ENCODE measurements around the gene STRN4.

Gene STRN4

DNA sequence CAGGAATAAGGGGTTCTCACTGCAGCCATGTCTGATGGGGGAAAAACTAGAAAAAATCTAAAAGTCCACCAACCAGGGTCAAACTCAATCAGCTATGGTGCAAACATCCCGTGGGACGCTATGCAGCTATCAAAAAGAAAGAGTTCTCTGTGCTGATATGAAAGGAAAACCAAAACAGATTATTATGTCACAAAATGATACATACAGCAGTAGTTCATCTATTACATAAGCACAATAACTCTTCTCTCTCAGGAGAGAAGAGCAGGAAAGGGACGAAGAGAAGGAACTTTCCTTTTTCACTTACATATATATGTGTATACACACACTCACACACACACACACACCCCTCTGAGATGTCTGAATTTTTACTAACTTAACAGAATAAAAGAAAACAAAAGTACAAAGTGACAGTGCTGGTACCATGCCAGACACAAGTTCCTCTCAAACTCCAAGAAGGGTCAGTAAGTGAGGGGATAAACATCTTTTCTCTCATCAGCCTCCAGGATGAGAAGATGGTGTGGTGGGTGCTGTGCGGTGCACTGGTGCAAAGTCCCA, 3.2 kb downstream of the STRN4 start:
- DNase-seq, result no peak

DNA sequence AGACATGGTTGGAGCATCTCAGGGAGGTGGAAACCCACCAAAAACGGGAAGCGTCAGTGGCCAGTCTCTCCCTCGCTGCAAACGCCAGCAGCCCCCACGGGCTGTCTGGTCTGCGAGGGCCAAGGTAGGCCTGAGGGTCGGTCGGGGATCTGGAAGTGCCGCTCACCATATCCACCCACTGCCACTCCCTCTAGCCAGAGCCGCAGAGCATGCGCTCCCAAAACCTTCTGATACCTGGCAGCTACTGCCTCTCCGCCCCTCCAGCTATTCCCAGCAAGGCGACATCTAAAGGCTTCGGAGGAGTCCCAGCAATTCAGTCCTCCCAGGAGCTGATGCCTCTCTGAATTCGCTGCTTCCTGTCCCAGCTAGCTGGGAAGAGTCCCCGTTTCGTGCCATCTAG, 4.8 kb downstream of the STRN4 start:
- no peak for DNase-seq

DNA sequence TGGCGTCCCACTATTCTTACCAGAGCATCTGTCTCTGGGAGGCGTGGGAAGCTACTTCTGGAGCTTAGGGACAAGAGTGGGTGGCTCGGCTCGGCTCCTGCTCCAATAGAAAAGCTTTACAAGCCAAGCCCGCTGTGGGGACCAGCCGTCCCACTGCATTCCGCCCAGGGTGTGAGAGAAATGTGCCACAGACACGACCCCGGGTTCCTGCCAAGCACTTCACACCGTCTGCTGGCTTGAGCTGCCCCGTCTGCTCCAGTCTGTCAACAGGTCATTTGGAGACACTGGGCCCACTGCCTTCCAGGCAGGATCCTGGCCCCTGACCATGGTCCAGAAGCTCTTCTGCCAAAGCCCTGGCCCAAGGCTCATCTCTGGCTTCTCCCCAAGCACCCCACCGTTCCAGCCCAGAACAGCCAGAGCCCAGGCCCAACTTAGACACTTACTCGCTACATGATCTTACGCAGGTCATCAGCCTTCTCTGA, 6.9 kb downstream of the STRN4 start:
- DNase-seq, result no peak

DNA sequence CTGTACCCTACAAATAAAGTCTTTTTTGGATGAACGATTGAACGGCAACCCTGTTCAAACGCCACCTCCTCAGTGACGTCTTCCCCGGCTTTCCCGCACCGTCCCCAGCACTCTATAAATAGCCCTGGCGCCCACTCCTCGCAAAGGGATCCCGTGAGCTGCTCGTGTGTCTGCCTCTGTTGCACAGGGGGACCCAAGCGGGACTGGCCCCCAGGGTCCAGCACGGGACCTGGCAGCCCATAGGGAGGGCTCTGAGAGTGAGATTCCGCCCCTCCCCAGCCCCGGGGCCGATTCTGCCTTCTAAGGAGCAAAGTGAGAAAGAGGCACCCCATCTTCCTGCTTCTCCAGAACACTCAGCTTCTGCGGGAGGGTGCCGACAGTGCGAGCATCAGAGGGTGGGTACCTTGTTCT, 8.5 kb downstream of the STRN4 start:
- DNase-seq, result no peak

DNA sequence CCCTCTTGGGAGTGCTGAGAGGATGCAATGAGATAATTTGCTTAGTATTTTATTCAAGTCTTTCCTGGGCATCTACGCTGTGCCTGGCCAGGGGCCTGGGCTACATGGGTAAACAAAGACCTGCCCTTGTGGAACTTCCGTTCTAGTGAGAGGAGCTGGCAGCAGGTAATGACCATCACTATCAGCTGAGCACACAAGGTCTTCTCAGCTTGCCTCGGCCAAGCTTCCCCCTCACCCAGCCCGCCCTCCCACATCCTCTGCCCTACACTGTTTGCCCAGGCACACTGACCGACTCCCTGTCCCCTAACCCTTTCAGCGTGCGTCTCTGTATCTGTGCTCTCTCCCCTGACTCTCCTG, 9.0 kb downstream of the STRN4 start:
- DNase-seq, result no peak

DNA sequence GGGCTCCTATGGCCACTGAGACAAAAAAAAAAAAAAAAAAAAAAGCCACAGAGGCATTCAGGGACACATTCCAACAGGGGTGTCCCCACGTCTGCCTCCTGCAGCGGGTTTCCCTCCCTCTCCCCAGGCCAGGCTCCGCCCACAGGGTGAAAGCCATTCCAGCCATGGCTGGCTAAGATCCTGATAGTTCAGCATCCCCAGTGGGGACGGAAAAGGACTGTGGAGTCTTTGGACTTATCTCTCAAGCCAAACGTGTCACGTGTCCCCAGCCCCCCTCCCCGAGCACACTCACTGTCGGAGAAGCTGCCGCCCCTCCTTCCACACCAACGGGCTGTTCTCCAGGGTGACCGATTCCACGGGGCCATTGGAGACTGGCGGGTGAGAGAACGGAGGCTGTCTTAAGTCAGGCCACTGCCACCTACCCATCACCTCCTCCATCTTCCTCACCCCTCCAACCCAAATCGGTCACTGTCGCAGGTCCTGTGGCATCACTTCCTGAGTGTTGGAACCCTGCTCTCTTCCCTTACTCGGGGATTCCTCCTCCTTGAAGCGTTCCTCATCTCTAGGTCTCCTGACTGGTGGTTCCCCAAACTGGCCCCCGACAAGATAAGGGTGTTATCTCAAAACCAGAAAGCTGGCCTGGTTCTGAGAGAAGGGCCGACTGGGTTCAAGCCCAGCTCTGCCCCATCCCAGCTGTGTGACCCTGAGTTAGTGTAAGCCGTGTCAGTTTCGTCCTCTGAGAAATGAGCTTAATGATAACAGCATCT, 9.5 kb downstream of the STRN4 start:
- no peak for DNase-seq

DNA sequence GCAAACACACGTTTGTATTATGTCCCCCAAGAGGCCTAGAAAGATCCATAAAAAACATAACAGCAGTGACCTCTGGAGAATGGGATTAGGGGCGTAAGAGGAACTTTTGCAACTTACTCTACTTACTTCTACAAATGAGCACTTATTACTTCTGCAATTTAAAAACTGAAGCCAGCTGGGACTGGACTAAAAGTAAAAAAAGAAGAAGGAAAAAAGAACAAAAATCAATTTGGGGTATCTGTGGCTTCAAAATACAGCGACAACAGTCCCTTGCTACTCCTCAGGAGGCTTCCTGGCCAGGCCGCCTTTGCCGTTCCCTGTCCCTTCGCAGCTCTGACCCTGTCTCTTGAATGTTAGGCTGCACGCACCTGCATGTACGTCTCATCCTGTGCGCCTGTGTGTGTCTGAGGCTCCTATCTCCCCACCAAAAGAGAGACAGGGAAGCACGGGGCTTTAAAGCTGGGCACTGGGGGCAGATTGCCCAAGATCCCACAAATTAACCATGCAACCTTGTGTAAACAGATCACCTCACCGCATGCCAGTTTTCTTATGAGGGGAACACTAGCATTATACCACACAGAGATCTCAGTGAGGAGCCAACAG, 12.5 kb downstream of the STRN4 start:
- peak; percentile 41 to 73 for DNase-seq

DNA sequence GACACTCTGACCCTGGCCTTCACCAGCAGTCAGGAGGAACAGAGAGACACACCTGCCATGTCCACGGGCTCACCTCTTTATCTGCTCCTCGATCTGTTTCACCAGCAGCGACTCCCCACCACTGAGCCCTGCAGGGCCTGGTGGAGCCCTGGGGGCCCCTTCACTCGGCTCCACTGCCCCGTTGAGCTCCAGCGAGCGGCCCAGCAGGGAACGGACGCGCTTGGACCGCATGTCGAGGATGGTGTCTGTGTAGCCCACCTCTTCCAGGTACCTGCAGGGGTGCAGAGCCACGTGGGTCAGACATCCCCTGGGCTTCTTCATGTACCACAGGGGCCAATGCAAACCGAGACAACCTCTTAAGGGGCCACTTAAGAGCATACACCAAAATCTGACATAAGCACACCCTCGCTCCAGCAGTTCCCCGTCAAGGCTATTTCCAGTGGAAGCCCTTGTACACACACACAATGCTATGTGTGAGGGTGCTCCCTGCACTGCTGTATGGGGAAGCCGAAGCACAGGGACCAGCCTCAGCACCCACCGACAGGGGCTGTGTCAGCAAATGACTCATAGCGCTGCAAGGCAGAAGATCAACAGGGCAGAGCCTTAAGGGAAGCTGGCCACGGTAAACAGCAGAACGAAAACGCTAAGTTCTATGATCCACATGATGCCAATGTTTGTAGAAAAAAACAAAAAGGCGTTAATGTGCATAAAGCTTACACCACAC, 13.1 kb downstream of the STRN4 start:
- peak; percentile 95 to 97 for DNase-seq

DNA sequence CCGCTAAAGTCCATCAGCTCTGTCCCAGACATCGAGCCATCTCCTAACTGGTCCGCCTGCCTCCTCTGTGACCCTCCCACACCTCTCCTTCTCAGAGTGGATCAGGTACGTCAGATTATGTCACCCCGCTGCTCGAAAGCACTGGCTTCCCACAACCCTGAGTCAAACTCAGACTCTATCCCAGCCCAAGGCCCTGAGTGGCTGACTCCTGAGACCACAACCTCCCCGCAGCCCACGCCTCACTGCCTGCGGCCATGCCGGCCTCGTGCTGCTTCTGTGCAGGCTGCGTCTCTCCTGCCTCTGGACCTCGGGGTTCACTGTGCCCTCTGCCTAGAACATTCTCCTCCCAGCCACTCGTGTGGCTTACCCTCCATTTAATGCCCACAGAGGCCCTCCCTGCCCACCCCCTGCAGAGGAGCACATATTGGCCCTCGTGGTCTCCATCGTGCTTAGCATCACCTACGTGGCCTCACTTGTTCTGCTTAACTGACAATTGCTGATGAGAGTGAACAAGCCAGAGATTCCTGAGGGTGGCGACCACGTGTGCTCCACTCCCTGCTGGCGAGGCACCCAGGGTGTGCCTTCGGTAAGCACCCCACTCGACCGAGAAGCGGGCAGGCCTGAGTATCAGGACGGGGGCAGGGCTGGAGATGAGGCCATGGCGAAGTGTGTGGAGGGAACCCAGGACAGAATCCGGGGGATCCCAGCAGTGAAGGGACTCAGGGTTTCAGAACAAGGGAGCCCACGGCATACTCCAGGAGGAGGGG, 13.9 kb downstream of the STRN4 start:
- DNase-seq, result no peak

DNA sequence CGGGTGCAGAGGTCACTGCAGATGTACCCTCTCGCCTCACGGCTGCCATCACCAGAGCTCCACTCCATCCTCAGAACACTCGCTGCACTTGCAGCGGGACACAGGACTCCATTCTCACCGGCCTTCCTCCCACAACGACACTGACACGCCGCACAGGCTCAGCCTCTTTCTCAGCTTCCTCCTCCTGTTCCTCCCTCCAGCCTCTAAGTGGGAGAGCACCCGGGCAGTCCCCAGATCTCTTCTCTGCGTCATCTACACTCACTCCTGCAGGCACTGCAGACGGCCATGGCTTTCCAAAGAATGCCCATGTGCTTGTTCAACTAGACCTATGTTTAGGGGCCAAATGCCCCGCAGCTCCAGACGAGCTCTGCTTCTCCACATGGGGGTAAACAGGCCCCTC, 14.7 kb downstream of the STRN4 start:
- DNase-seq, result peak; percentile 69 to 82

DNA sequence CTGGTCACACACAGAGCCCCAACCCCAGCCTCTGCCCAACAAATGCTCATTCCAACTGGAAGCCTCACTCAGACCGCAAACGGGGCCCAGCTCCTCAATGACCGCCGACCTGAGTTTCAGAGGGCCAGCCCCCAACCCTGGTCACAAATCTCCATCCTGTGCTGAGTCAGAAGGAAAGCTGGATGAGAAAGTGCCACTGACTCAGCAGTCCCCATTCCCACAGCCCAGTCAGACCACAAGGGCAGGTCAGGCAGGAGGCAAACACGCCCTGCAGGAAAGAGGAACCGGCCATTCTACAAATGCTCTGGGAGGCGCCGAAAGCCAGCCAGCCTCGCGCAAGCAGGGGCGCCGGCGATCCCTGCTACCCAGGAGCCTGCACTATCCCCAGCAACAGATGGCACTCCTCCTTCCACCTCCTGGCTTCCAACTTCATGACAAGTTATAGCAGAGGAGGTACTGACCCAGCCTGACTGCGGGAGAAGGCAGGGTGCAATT, 15.2 kb downstream of the STRN4 start:
- DNase-seq, result peak; percentile 86 to 89

DNA sequence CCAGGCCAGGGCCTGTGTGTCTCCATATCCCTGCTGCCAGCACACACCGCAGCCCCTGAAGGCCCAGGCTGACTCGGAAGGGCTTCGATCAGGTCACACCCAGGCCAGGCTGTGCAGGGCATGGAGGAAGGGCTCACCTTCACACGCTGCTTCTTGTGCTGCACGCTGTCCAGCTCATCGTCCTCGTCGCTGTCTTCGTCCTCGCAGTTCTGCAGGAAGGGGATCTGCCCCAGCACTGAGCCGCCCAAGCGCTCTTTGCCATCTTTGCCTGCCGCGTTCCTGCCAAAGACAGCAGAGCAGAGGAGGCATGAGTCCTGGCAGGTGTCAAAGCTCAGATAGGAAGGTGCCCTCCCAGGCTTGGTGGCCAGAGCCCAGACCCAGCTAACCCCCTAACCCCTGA, 15.7 kb downstream of the STRN4 start:
- DNase-seq, result no peak

DNA sequence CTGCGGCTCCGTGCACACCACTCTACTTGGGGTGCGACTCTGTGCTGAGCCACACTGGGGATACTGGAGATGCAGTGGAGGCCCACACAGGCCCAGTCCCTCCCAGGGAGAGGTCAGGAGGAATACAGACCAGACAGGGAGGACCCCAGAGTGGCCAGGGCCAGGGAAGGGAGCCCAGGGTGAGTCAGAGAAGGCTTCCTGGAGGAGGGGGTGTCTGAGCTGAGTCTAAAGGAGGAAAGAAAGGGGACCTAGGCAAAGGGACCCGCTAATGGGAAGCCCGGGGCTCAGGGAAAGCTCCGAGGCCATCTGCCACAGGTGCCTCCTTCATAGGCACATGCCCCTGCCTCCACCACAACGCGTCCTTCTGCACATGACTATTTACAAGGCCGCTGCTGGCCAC, 16.1 kb downstream of the STRN4 start:
- DNase-seq, result no peak

DNA sequence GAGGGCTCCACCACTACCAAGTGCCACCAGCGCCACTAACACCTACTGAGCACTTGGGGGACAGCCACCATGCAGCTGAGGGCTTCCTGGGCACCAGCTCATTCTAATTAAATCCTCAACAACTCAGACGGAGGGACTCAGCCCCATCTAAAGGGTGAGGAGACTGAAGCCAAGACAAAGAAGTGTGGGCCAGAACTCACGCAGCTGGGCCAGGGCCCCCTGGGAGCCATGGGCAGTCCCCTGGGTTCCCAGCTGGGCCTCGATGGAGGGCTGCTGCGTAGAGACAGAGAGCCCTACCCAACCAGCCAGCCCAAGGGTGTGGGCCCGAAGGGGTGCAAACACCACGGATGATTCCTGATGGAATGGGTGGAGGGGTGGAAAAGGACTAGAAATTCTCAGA, 16.6 kb downstream of the STRN4 start:
- DNase-seq, result no peak

DNA sequence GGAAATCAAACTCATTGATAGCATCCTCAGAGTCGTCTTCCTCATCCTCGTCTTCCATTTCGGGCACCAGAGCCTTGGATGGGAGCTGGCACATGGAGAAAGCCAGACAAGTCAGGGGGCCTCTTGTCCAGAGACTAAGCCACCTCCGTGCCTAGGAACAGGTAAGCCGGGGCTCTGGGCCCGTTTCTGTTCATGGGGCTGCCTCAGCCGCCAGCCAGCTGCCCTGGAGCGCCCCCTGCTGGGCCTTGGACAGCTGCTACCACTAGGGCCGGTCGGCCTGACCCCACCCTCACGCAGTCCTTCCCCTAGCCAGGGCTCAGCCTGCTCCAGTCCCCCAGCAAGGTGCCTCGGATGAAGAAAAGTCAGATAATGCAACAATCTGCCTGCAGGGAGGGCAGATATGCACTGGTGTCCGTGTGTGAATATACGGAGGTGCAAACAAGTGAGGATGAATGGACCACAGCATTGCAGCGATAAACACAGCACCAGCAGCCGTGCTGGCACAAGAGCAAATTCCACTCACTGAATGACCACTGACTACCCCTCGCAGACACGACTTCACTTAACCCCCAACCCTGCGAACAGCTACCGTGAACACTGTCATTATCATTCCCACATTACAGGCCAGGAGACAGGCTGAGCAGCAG, 17.4 kb downstream of the STRN4 start:
- peak; percentile 65 to 71 for DNase-seq

DNA sequence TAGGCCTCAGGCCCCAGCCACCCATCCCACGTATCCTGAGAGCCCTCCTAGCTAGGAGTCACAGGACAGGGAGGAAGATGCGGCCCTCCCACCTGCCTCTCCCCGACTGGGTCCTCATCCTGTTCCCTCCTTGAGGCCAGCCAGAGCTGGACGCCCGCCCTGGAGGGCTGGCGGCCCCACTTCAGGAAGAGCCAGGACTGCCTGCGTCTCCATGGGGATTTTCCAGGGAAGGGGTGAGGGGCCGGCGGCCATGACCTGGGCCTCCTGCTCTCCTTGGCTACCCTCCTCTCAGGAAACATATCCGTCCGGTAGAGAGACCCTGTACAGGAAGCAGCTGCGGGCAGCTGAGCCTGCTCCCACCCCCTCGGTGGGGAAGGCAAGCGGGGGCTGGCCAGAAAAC, 18.0 kb downstream of the STRN4 start:
- no peak for DNase-seq

DNA sequence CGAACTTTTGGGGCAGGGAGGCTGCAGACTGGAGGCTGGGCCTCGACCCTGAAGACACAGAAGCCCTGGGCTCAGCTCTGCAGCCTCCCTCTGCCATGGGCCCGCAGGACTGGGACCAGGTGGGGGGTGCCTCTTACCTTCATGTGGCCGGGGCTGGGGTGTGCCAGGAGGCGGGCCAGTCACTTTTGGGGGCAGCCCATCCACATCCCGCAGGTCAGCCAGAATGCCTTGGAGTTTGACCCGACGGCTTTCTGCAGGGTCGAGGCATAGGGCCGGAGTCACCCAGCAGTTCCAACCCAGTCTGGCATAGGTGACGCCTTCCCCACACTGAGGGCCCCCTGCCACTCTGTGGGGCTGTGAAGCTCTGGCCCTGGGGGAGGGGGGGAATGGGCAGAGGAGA, 18.5 kb downstream of the STRN4 start:
- DNase-seq, result no peak

DNA sequence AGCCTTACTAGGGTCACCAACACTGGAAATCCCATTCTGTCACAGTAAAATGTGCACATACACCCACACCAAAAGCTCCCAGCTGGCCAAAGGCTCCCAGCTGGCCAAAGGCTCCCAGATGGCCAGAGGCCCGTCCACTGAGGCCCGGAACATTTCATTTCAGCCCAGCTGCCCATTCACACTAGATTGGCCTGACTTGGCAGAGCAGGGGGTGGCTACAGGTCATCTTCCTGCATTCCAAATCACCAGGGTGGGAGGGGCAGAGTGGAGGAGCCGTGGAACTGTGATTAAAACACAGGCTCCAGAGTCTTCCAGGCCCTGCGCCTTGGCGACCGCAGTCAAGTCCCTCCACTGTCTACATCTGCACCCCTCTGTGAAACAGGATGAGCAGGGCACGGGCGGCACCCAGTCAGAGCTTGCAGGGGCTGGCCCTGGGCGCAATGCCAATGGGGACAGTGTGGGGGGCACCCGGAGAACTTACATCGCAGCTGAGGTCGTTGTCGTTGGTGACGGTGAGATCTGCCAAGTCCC, 19.2 kb downstream of the STRN4 start:
- DNase-seq, result no peak

DNA sequence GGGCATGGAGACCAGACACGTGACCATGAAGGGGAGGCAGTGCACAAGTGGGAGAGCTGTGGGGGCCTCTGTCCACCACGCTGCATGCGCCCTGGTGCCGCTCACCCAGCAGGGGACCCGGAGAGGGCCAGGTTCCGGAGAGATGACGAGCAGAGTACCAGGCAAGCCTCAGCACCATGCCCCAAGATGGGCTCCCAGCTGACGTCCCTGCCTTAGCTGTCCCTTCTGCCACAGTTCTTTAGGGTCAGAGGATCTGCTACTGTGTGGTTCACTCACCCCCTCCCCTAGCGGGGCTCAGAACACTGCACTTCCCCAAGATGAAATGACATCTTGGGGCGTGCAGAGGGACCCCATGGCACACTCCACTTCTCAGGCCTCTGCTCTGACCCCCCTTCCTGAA, 19.7 kb downstream of the STRN4 start:
- no peak for DNase-seq

DNA sequence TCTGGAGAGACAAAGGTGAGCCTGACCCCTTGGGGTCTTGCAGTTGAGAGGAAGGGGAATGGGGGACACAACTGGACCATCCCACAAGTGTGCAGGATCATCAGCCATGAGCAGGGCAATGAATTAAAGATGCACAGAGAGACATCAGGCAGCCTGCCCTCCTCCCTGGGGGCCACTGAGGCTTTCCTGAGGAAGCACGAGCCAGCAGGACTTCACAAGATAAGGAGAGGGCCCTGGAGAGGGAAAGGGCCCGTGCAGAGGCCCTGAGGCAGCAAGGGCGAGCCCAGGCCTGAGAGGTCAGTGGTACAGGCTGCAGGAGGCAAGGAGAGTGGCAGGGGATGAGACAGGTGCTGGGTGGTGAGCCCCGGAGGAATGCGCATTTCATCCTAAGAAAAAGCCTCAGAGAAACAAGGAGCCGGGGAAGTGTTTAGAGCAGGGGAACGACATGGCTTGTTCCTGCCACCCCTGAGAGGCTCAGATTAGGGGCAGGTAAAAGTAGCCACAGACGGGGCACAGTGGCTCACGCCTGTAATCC, 20.3 kb downstream of the STRN4 start:
- no peak for DNase-seq

DNA sequence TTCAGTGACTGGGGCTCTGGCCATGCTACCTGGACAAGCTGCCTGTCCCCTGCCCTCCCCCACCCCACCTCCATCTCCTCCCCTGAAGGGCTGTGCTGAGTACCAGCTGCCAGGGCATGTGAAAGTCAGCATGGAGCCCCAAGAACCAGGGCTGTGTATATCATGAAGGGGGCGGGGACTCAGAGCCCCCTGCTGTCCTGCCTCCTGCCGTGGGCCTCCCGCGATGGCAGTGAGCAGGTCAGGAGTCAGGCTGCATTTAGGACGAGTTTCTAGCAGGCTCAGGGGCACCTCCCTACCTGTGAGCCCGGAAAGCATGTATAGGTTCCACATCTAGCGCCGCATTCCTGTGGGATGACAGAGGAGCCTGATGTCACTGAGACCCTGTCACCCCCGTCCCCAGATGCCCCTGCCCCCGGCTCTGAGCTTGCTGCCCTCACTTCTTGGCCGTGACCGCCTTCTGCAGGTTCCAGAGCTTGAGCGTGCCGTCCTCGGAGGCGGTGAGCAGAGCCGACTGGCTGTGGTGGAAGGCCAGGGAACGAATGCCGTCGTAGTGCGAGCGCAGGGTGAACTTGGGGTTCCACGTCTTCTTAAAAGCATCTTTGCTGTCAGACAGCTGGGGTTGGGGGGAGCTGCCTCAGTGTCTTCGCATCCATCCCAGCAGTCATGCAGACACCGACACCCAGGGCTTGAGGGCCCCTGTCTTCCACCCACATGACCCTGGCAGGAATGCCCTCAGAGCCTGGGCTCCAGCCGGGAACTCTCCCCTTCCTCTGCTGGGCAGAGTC, 21.0 kb downstream of the STRN4 start:
- no peak for DNase-seq

All from inflammatory macrophage (primary cell).